8988T (cell line): ENCODE measurements around the gene TMPRSS11E.
"Not testable (repeated sequence)": the region's sequence is repeated elsewhere in the genome, so short reads cannot be mapped to it uniquely, and the experiment has no call there.

Experiments used
- DNase-seq: peaks from one replicate; pipeline ENCODE4 v3.0.0; 2011

TMPRSS11E gene, protein sequence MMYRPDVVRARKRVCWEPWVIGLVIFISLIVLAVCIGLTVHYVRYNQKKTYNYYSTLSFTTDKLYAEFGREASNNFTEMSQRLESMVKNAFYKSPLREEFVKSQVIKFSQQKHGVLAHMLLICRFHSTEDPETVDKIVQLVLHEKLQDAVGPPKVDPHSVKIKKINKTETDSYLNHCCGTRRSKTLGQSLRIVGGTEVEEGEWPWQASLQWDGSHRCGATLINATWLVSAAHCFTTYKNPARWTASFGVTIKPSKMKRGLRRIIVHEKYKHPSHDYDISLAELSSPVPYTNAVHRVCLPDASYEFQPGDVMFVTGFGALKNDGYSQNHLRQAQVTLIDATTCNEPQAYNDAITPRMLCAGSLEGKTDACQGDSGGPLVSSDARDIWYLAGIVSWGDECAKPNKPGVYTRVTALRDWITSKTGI

DNA sequence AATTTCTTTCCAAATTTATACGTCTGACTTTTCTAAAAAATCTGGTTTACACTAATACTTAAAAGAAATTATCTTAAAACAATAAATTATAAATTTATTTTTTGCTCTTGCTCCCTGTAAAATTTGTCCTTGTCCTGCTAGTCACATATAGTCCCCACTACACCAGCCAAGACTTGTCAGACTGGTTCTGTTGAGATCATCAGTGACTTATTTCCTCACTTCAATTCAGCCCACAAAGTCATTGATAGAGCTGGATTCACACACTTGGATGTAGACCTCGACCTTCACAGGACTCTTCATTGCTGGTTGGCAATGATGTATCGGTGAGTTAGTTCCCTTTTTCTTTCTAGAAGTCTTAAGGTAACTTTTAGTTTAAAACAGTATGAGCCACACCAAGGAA is at the start of gene TMPRSS11E:
Gene TMPRSS11E (plus strand): TSS at position 263 of the 400 bp plus-strand sequence. CDS start 50 bp downstream, at position 313.
- DNase-seq: no peak

DNA sequence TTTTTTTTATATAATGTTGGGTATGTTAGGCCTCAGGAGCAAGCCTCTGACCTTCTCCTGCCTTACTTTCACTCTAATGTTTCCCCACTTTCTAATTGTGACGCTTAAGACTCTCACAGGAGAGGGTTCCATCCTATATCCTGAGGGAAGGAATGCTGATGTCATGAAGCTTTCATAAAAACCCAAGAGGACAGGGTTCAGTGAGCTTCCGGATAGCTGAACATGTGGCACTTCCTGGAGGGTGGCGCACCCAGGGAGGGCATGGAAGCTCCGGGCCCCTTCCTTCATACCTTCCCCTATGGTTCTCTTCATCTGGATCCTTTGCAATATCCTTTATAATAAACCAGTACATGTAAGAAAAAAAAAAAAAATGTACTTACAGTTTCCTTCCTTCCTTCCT is 48.0 kb upstream of the TMPRSS11E start:
- no peak for DNase-seq

DNA sequence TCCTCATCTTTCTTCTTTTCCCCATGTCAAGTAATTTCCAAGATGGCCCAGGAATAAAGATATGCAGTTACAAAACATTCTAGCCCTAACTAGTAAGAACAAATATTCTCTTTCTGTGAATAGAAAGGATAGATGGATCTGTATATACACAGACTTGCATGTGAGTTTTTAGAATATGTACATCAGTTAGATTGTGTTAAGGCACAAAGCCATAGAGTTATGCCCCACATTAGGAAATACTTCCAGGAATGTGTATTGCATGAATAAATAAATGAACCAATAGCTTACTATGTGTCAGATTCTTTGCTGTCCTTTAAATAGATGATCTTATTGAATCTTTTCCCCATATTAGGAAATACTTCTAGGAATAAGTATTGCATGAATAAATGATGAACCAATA is 46.0 kb upstream of the TMPRSS11E start:
- DNase-seq: no peak

DNA sequence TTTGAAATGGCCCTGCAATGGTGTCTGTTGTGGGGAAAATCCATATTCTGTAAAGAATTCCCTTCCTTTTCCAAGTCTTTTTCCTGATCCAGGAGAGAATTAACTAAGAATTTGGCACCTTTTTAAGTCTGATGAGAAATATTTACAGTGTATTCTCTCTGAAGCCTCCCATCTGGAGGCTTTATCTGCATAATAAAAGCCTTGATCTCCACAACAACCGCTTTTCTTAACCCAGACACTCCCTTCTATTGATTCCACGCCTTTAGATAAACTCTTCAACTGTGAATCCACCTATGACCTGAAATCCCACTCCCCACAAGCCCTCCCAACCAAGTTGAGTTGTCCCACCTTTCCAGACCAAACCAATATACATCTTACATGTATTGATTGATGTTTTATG is 43.1 kb upstream of the TMPRSS11E start:
- no peak for DNase-seq

DNA sequence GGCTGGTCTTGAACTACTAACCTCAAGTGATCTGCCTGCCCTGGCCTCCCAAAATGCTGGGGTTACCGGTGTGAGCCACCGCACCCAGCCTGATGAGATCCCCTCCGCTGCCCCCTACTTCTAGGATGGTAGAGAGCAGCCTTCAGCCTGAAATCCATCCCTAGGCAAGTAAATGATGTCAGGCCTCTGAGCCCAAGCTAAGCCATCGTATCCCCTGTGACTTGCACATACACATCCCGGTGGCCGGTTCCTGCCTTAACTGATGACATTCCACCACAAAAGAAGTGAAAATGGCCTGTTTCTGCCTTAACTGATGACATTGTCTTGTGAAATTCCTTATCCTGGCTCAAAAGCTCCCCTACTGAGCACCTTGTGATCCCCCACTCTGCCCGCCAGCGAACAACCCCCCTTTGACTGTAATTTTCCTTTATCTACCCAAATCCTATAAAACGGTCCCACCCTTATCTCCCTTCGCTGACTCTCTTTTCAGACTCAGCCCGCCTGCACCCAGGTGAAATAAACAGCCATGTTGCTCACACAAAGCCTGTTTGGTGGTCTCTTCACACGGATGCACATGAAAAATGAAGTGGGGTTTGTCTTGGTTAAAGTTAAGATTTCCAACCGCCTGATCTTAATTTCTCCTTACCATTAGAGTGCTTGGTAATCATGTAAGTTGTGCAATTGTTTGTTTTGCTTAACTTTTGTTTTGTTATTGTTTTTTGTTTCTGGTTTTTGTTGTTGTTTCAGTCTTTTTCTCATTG is 41.4 kb upstream of the TMPRSS11E start:
- not testable (repeated sequence) for DNase-seq

DNA sequence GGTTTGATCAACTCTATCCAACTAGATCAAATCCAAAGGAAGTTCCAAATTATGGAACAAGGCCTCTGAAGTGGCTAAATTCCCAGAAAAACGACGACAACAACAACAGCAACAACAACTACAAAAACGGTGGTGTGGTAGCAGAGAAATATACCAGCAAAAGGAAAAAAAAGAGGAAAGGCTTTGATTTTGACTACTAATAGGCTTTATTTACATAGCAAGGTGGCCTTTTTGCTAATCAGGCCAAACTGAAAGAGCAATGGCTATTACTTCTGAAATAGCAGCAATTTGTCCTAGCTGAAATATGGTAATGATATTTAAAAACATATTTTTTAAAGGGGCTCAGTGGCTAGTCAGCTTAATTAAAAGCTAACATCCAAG is 40.8 kb upstream of the TMPRSS11E start:
- DNase-seq: no peak

DNA sequence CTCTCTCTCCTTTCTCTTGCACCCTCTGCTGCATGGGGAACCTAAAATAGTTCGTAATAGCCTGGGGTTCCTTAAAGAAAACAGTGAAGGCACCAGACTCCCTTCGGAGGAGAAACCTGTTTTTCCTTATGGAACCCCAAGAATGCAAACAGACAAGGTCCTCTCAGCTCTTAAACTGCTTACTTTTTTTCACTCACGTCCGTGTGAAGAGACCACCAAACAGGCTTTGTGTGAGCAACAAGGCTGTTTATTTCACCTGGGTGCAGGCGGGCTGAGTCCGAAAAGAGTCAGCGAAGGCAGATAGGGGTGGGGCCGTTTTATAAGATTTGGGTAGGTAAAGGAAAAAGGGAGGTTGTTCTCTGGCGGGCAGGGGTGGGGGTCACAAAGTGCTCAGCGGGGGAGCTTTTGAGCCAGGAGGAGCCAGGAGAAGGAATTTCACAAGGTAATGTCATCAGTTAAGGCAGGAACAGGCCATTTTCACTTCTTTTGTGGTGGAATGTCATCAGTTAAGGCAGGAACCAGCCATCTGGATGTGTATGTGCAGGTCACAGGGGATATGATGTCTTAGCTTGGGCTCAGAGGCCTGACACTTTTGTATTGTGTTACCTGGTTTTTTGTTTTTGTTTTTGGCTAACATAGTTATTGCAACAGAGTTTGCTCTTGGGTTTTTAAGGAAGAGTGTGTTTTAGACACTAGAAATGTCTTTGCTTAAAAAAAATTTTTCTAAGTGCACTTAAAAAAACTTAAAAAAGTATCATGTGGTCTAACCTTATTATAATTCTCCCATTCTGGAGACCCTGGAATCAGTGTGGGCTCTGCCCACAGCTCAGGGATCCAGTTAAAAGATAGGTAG is 40.0 kb upstream of the TMPRSS11E start:
- not testable (repeated sequence) for DNase-seq

DNA sequence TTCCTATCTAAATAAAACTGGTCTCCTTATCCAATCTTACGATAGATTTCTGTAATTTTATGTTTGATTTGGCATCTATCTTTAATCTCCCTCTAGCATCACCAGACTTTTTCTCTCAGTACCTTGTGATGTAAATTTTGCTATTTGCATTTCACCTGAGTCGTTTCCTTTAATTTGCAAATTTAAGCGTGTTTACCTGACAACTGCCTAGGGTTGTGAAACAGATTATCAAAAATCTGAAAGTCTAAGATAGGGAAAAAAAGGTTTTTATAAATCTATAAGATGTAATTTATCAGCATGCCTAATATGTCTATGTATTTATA is 39.4 kb upstream of the TMPRSS11E start:
- DNase-seq: no peak

DNA sequence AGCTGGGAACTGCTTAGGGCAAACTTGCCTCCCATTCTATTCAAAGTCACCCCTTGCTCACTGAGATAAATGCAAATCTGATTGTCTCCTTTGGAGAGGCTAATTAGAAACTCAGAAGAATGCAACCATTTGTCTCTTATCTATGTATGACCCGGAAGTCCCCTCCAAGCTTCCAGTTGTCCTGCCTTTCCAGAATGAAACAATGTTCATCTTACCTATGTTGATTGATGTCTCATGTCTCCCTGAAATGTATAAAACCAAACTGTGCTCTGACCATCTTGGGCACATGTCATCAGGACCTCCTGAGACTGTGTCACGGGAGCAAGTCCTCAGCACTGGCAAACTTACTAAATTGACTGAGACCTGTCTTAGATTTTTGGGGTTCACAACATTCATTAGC is 37.1 kb upstream of the TMPRSS11E start:
- DNase-seq: no peak

DNA sequence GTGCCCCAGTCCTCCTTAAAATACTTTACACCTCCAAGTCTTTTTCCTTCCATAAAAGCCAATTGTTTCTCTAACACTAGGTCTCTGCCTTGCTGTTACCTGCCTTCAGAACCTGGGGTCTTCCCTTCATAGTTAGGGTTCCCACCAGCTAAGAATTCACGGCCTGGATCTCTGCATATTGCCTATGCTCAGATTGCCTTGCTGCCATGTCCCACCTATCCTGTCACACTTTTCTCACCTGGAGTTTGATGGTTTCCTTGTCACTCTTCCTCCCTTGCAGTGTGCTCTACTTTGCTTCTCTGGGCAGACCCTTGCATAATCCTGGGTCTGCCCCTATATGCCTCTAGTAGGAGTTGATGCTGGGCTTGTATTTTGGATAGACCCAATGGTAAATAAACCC is 36.6 kb upstream of the TMPRSS11E start:
- no peak for DNase-seq

DNA sequence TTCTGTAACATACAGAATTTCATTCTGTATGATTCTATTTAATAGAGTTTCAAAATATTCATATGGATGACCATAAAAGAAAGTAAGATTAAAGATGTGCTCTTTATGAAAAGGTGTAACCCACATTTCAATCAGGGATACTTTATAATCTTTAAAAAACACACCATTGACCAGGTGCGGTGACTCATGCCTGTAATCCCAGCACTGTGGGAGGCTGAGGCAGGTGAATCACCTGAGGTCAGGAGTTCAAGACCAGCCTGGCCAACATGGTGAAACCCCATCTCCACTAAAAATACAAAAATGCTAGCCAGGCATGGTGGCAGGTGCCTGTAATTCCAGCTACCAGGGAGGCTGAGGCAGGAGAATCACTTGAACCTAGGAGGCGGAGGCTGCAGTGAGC is 35.2 kb upstream of the TMPRSS11E start:
- not testable (repeated sequence) for DNase-seq

DNA sequence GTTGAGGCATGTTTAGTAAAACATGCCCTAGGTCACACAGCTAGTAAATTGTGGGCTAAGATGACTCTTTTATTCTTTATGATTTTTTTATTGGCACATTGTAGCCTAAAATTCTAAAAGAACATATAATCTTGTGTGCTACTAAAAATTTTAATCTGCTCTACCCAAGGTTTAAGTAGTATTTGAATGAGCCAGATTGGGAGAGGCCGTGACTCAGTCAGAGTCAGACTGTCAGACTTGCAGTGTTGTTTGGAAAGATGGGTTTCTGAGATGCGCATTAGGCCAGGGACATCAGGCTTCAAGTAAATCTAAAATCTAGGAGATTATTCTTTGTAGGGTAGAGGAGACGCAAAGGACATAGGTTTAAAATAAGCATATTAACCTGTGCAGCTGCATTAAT is 30.7 kb upstream of the TMPRSS11E start:
- no peak for DNase-seq

DNA sequence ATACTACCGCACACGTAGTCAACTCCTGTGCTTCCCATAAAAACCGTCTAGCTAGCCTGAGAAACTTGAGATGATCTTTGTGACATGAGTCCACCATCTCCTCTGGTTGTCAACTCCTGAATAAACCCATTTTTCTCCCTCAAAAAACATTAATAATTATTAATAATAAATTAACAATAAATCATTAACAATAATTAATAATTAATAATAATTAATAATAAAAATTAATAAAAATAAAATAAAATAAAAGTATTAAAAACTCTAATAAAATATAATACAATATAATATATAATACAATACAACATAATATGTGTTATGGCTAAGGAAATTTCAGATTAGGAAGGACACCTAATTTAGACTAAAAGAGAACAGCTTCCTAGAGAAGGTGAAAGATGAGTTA is 20.7 kb upstream of the TMPRSS11E start:
- DNase-seq: no peak

DNA sequence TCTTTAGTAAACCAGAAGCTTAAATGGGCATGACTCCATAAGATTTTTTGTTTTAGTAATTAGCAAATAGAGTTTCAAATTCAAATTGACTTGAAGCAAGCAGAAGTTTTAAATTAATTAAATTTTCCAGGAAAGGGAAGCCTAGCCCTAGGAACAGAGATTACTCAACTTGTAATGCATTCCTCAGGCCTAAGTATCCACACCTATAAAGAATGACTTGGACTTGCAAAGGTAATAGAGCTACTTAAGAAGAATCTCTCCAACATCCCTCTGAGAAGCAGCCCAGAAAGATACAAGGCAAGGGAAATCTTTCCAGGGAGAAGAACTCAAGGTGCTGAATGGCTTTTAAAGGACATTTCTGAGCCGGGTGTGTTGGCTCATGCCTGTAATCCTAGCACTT is 16.9 kb upstream of the TMPRSS11E start:
- no peak for DNase-seq

DNA sequence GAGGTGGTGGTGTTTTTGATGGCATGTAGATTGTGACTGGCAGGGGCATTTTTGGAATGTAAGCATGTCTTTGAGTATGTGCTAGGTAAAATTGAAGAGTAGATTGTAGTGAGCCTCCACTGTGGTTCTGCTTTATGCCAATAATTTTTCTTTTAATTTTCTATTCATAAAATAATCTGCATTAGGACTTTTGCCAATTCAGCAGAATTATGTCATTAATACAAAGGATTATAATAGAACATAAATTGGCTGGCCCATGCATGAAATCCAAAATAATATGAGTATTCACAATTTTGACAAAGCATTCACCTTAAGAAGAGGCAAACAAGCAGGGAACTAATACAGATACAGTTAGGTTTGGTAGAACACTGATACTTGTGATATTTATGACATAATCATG is 14.9 kb upstream of the TMPRSS11E start:
- DNase-seq: no peak

DNA sequence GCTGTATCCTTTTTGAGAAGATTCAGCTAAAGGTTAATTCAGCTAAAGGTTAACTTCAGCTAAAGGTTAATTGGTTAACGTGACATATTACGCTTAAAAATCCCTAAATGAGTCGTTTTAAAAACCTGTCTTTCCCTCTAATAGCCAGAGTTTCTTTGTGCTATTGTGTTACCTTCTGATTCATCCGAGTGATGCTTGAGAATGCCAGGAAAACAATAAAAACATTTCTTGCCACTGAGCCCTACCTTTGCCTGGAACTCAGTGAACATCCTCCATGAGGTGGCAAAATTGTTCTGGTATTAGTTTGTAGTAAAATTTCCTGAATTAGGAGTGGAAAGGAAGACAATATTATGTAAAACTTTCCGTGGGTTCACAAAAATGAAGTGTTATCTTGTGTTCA is 13.7 kb upstream of the TMPRSS11E start:
- DNase-seq: no peak

DNA sequence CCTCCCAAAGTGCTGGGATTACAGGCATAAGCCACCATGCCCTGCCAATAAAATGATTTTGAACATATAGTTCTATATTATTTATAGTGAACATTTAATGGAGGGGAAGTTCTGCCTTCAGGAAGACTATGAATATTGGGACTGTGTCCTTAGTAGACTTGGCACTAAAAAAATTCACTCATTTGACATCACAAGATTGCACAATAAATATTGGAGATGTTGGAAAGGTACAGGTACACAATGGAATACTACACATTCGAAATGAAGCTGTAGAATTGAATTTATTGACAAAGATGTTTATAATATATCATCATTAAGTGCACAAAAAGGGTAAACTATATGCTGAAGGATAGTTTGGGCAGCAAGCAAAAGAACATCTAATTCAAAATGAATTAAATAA is 13.0 kb upstream of the TMPRSS11E start:
- DNase-seq: no peak

DNA sequence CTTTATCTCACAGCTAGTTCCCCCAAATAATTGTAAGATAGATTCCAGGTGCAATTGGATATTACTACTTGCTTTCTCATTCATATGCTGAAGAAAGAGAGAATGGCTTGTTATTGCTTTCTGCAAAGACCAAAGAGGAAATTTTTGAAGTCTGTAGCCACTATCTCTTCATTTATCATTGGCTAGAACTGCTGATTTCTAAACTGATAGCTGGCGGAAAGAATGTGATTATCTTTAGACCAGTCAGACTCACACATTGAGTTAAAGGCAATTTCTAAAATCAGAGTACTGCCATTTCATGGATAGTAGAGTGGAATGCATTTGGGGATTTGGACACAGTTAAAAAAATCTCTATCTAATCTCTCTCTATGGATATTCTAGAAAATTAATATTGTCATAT is 12.4 kb upstream of the TMPRSS11E start:
- no peak for DNase-seq

DNA sequence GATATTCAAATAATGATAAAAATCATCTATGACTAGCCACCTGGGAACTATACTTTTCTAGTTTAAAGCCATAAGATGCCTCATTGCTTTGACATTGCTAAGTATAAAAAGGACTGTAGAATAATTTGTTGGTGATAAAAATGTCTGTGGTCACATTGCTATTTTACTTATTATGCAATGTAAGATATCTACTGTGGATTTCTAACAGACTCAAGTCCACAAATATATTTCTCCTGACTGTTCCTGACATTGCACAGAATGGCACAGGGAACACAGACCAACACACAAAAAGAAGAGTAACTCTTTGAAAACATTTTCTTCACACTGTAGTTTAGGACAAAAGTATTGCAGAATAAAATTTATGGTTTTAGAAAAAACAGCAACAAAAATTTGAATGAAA is 2.2 kb upstream of the TMPRSS11E start:
- no peak for DNase-seq

DNA sequence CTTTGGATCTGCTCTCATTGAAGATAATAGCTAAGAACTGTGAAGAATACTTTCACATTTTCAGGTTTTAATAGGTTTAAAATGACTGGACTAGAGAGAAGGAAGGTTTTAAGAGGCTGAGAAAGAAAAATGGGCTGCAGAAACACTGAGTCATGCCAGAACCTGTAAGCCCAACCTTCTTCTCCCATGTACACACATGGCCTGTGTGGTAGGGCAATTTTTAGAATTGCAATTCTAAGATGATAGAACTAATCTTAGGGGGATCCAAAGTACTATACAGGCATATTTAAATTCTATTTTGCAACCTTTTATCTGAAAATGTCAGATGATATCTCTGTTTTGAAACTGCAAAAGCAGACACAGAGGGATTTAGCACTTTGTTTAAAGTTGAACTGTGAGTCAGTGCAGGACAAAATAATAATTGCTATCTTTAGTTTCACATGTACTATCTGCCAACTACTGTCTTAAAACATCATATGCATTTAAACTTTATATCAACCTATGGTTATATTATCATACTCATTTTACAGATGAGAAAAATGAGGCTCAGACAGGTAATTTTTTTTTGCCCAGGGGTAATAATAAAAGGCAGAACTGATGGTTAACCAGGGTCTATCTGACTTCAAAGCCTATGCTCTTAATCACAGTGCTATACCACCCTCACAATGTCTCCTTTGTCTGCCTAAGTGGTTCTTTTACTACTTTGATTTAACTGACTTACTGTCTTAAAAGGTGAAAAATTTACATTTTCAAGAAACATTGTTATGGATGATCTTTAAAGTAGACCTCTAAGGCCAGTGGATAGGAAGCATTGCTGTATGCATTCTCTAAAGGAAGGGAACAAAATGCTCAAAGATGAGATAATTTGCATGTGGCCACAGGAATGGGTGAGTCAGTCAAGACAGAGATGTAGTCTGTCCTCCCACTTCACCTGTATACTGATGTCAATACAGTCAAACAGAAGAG is 4.3 kb downstream of the TMPRSS11E start:
- DNase-seq: no peak

DNA sequence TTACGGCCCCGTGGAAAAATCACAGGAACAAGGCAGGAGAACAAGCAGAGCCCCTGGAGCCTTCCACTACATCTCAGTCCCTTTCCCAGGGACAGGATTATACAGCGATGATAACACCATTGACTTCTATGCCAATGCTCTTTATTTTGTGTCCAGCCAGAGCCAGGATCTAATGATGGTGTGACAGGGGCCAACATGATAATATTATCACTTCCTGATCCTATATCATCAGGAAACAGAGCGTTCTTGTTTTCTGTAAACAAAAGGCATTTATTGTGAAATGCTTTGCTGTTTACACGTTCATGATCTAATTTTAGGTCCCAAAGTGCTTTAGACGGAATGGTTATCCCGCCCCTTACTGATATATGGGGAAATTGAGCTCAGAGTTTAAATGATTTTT is 12.8 kb downstream of the TMPRSS11E start:
- DNase-seq: no peak

DNA sequence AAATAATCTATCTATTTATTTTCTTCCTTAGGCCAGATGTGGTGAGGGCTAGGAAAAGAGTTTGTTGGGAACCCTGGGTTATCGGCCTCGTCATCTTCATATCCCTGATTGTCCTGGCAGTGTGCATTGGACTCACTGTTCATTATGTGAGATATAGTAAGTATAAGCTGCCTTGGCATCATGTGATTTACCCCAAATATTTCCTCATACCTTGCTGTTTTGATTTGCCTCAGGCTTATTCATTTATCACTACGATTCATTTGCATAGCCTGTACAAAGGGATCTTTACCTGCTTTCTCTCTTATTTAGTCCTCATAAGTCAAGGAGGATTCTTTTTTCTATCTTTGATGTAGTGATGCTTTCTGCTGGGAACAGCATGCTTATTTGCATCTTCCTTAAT is 14.5 kb downstream of the TMPRSS11E start:
- DNase-seq: no peak
